ENCODE measurements around the gene CRIP2. TPM values are rescaled to one million over a fixed set of nuclear protein-coding genes. Genes with fewer than 3 reads are reported as not detected.

The CRIP2 gene
- total and polyA plus RNA-seq, 8 donors = 12.9 to 223 (median 28.9) TPM

DNA sequence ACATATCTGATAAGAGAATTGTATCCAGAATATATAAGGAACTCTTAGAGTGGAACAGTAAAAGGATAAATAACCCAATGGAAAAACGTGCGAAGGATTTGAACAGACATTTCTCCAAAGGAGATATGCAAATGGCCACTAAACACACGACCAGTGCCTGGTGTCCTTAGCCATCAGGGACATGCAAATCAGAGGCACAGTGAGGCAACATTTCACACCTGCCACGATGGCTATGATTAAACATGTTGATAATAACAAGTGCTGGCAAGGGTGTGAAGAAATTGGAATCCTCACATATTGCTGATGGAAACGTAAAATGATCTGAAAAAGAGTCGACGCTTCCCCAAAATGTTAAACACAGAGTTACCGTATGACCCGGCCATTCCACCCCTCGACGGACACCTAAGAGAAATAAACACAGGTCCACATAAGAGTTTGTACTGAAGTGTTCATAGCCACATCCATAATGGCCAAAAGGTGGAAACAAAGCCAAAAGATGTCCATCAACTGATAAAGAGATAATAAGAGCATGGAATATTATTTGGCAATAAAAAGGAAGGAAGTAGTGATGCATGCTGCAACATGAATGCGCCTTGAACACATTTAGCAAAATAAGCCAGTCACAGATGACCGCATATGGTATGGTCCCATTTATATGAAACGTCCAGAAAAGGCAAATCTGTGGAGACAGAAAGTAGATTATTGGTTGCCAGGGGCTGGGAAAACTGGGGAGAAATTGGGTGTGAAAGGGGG is 45.5 kb downstream of the CRIP2 start:
- TF ChIP-seq, protein P1, sequence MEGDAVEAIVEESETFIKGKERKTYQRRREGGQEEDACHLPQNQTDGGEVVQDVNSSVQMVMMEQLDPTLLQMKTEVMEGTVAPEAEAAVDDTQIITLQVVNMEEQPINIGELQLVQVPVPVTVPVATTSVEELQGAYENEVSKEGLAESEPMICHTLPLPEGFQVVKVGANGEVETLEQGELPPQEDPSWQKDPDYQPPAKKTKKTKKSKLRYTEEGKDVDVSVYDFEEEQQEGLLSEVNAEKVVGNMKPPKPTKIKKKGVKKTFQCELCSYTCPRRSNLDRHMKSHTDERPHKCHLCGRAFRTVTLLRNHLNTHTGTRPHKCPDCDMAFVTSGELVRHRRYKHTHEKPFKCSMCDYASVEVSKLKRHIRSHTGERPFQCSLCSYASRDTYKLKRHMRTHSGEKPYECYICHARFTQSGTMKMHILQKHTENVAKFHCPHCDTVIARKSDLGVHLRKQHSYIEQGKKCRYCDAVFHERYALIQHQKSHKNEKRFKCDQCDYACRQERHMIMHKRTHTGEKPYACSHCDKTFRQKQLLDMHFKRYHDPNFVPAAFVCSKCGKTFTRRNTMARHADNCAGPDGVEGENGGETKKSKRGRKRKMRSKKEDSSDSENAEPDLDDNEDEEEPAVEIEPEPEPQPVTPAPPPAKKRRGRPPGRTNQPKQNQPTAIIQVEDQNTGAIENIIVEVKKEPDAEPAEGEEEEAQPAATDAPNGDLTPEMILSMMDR (IDR thresholded peaks at IDR 0.05) = no peak
- H3K27me3 ChIP-seq = no peaks in the 10 kb centered on the region
- ATAC-seq (no peak), FAIRE-seq (no peak), DNase-seq (no peak)
- H3K9me3 ChIP-seq = no peaks in the 10 kb centered on the region
- no peak overlapping the region for H3K27ac ChIP-seq
- intact Hi-C loops (cut with DNase I) = no loop called here
- H3K36me3 ChIP-seq = no peaks in the 10 kb centered on the region
- no peaks in the 10 kb centered on the region for H3K4me1 ChIP-seq
- 62 to 65% methylated on average over 14 of the region's 14 CpGs for WGBS, 2 donors
- no peak overlapping the region for H3K4me3 ChIP-seq

- FAIRE-seq (no peak), DNase-seq (peak in 1 of 6 donors; percentile 29), ATAC-seq (no peak)
- WGBS, 2 donors = 84 to 87% methylated on average over 9 of the region's 9 CpGs
- H3K27ac ChIP-seq = no peak overlapping the region
- H3K9me3 ChIP-seq = no peaks in the 10 kb centered on the region
- TF ChIP-seq, protein P1 (IDR thresholded peaks at IDR 0.05) = no peak
- intact Hi-C loops (cut with DNase I) = no loop called here
- H3K36me3 ChIP-seq = no peaks in the 10 kb centered on the region
- H3K27me3 ChIP-seq = no peaks in the 10 kb centered on the region
- H3K4me3 ChIP-seq = no peak overlapping the region
- H3K4me1 ChIP-seq = peaks cover 0 to 16% (median 0%) of the 10 kb centered on the region in 3 donors
These were observed 50.7 kb downstream of the CRIP2 start for GRCh38 chr14:105525326-105525725.

DNA sequence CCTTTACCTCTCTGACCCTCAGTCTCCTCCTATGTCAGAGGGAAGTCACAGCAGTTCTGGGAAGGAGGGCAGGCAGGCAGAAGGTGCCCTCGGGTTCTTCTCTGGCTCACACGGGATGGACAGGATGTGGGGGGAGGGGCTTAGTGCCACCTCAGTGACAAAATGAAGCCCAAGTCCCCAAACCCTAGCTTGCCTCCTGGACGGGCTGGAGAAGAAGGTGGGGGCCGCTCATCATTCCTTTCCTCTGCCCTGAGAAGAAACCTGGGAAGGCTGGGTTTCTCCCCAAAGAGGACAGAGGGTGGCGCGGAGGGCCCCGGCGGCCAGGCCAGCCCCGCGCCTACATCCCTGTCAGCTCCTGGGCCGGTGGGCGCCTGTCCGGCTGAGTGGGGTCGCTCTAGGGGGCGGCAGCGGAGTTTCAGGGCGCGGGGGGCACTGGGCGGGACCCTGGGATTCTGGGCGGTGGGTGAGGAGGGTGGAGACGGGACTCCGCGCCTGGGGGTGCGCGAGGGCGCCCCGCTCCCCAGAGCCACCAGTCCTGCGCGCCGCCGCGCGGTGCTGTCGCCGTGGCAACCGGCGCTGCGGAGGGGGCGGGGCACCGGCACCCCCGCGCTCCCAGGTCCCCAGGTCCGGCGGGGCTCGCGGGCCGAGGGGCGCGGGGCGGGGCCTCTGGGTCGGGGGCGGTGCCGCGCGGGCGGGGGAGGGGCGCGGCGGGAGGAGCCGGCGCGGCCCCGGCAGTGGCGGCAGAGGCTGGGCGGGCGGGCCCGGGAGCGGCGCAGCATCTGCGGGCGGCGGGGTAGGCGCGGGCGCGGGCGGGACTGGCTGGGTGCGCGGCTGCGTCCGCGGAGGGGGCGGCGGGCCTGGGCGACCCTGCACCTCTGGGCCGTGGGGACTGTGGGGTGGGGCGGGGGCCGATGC is 51.5 kb downstream of the CRIP2 start, which contains the start of gene TMEM121:
TSS of gene TMEM121 (plus strand) at position 723 of the 915 bp plus-strand sequence. CDS start 2,252 bp downstream, outside the sequence.
- no peak for FAIRE-seq
- Histone ChIP-seq H3K9me3 (no peaks in the 10 kb centered on the region), H3K27ac (no peak within 1 kb of the TSS), H3K4me3 (peak within 1 kb of the TSS; percentile 44 to 71 (median 60)), H3K27me3 (no peaks in the 10 kb centered on the region), H3K4me1 (peaks cover 0 to 16% (median 0%) of the 10 kb centered on the region in 3 donors), H3K36me3 (no peaks in the 10 kb centered on the region)
- intact Hi-C loops (cut with DNase I) = no loop called here
- WGBS, 2 donors = 0 to 1% methylated on average over 32 to 88 of the region's 88 CpGs
- DNase-seq = peak in 3 of 6 donors; percentile 59 to 73 (median 73)
- TF ChIP-seq, protein P1 (IDR thresholded peaks at IDR 0.05) = no peak
- peak; percentile 4 to 53 (median 34) for ATAC-seq

GRCh38 chr14:105526776-105527380 is 52.3 kb downstream of the CRIP2 start:
- FAIRE-seq (no peak), ATAC-seq (peak in 3 of 4 donors; percentile 2 to 27 (median 11)), DNase-seq (peak in 3 of 6 donors; percentile 65 to 85 (median 66))
- H3K4me1 ChIP-seq = peaks cover 0 to 16% (median 0%) of the 10 kb centered on the region in 3 donors
- no peaks in the 10 kb centered on the region for H3K9me3 ChIP-seq
- no peaks in the 10 kb centered on the region for H3K27me3 ChIP-seq
- TF ChIP-seq, protein P1 (IDR thresholded peaks at IDR 0.05) = no peak
- H3K4me3 ChIP-seq = peak overlapping the region; percentile 44 to 71 (median 60)
- no peaks in the 10 kb centered on the region for H3K36me3 ChIP-seq
- WGBS, 2 donors = 2 to 3% methylated on average over 28 to 48 of the region's 48 CpGs
- intact Hi-C loops (cut with DNase I) = no loop called here
- no peak overlapping the region for H3K27ac ChIP-seq

Data from pancreas (tissue), 10 donors.